ENCODE results near the gene TNFRSF19.

DNA sequence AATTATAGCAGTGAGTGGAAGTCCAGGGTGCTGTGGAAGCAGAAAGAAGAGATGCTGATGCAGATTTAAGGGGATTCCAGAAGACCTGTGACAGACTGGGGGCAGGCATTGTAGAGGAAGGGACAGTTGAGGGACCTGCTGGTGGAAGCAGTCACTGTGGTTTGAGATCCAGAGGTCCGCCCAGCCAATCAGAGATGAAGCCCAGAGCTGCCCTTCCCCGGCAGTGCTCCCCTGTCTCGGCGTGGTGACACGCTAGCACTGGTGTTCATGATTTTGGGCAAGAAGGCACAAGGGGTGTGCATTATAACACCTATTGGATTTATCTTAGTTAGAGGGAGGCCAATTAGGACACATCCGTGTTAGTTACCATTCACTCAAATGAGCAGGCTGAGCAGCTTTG, 16.1 kb downstream of the TNFRSF19 start:
- TF ChIP-seq, protein P1, sequence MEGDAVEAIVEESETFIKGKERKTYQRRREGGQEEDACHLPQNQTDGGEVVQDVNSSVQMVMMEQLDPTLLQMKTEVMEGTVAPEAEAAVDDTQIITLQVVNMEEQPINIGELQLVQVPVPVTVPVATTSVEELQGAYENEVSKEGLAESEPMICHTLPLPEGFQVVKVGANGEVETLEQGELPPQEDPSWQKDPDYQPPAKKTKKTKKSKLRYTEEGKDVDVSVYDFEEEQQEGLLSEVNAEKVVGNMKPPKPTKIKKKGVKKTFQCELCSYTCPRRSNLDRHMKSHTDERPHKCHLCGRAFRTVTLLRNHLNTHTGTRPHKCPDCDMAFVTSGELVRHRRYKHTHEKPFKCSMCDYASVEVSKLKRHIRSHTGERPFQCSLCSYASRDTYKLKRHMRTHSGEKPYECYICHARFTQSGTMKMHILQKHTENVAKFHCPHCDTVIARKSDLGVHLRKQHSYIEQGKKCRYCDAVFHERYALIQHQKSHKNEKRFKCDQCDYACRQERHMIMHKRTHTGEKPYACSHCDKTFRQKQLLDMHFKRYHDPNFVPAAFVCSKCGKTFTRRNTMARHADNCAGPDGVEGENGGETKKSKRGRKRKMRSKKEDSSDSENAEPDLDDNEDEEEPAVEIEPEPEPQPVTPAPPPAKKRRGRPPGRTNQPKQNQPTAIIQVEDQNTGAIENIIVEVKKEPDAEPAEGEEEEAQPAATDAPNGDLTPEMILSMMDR (CRISPR knock-in tag; IDR thresholded peaks at IDR 0.05), result no peak
- TF ChIP-seq SP5 (CRISPR knock-in tag; IDR thresholded peaks at IDR 0.05; ENCODE audit: borderline replicate concordance, low read depth), result no peak
- TF ChIP-seq, protein P2, sequence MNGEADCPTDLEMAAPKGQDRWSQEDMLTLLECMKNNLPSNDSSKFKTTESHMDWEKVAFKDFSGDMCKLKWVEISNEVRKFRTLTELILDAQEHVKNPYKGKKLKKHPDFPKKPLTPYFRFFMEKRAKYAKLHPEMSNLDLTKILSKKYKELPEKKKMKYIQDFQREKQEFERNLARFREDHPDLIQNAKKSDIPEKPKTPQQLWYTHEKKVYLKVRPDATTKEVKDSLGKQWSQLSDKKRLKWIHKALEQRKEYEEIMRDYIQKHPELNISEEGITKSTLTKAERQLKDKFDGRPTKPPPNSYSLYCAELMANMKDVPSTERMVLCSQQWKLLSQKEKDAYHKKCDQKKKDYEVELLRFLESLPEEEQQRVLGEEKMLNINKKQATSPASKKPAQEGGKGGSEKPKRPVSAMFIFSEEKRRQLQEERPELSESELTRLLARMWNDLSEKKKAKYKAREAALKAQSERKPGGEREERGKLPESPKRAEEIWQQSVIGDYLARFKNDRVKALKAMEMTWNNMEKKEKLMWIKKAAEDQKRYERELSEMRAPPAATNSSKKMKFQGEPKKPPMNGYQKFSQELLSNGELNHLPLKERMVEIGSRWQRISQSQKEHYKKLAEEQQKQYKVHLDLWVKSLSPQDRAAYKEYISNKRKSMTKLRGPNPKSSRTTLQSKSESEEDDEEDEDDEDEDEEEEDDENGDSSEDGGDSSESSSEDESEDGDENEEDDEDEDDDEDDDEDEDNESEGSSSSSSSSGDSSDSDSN (CRISPR knock-in tag; IDR thresholded peaks at IDR 0.05), result no peak
- TF ChIP-seq, protein P3, sequence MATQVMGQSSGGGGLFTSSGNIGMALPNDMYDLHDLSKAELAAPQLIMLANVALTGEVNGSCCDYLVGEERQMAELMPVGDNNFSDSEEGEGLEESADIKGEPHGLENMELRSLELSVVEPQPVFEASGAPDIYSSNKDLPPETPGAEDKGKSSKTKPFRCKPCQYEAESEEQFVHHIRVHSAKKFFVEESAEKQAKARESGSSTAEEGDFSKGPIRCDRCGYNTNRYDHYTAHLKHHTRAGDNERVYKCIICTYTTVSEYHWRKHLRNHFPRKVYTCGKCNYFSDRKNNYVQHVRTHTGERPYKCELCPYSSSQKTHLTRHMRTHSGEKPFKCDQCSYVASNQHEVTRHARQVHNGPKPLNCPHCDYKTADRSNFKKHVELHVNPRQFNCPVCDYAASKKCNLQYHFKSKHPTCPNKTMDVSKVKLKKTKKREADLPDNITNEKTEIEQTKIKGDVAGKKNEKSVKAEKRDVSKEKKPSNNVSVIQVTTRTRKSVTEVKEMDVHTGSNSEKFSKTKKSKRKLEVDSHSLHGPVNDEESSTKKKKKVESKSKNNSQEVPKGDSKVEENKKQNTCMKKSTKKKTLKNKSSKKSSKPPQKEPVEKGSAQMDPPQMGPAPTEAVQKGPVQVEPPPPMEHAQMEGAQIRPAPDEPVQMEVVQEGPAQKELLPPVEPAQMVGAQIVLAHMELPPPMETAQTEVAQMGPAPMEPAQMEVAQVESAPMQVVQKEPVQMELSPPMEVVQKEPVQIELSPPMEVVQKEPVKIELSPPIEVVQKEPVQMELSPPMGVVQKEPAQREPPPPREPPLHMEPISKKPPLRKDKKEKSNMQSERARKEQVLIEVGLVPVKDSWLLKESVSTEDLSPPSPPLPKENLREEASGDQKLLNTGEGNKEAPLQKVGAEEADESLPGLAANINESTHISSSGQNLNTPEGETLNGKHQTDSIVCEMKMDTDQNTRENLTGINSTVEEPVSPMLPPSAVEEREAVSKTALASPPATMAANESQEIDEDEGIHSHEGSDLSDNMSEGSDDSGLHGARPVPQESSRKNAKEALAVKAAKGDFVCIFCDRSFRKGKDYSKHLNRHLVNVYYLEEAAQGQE (IDR thresholded peaks at IDR 0.05; ENCODE audit: borderline replicate concordance in 1 of 2, low read depth in 1 of 2, low read length in 2 of 2), result no peak
- TF ChIP-seq RCOR2 (CRISPR knock-in tag; IDR thresholded peaks at IDR 0.05), result no peak
- TF ChIP-seq, protein P4, sequence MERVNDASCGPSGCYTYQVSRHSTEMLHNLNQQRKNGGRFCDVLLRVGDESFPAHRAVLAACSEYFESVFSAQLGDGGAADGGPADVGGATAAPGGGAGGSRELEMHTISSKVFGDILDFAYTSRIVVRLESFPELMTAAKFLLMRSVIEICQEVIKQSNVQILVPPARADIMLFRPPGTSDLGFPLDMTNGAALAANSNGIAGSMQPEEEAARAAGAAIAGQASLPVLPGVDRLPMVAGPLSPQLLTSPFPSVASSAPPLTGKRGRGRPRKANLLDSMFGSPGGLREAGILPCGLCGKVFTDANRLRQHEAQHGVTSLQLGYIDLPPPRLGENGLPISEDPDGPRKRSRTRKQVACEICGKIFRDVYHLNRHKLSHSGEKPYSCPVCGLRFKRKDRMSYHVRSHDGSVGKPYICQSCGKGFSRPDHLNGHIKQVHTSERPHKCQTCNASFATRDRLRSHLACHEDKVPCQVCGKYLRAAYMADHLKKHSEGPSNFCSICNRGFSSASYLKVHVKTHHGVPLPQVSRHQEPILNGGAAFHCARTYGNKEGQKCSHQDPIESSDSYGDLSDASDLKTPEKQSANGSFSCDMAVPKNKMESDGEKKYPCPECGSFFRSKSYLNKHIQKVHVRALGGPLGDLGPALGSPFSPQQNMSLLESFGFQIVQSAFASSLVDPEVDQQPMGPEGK (CRISPR knock-in tag; IDR thresholded peaks at IDR 0.05), result no peak
- TF ChIP-seq, protein P5, sequence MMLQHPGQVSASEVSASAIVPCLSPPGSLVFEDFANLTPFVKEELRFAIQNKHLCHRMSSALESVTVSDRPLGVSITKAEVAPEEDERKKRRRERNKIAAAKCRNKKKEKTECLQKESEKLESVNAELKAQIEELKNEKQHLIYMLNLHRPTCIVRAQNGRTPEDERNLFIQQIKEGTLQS (CRISPR knock-in tag; IDR thresholded peaks at IDR 0.05), result no peak
